Smooth muscle cell (in vitro differentiated cells): Measurements from ENCODE around the gene ZFR2. TPM values are rescaled to one million over a fixed set of nuclear protein-coding genes. Genes with fewer than 3 reads are reported as not detected.

Source experiments
- DNase-seq: peaks from one replicate; lab custom pipeline; 2025; ENCODE audit not compliant: unreplicated experiment; lab: John Stamatoyannopoulos, UW
- H2AFZ ChIP-seq: fragments of 200-600 bp; sonication (generic); 2 replicates; pipeline ENCODE4 v1.6.0; 2016; ENCODE audit warnings: antibody characterized with exemption, low read depth, mild to moderate bottlenecking
- H3F3A ChIP-seq: fragments of 200-600 bp; sonication (generic); 2 replicates; pipeline ENCODE4 v1.6.0; 2017; ENCODE audit warnings: antibody characterized with exemption, low read depth
- H3K27ac ChIP-seq: fragments of 200-600 bp; sonication (generic); 2 replicates; pipeline ENCODE4 v1.5.1; 2016; ENCODE audit warnings: low read depth, mild to moderate bottlenecking
- H3K27me3 ChIP-seq: fragments of 200-600 bp; sonication (generic); 2 replicates; pipeline ENCODE4 v1.6.1; 2016; ENCODE audit warnings: low read depth, mild to moderate bottlenecking
- H3K36me3 ChIP-seq: fragments of 200-600 bp; sonication (generic); 2 replicates; pipeline ENCODE4 v1.5.1; 2016; ENCODE audit warnings: low read depth
- H3K4me1 ChIP-seq: fragments of 200-600 bp; sonication (generic); 2 replicates; pipeline ENCODE4 v1.5.1; 2016; ENCODE audit warnings: low read depth
- H3K4me2 ChIP-seq: fragments of 200-600 bp; sonication (generic); 2 replicates; pipeline ENCODE4 v1.6.0; 2016; ENCODE audit warnings: mild to moderate bottlenecking
- H3K4me3 ChIP-seq: fragments of 200-600 bp; sonication (generic); 2 replicates; pipeline ENCODE4 v1.5.1; 2016; ENCODE audit warnings: mild to moderate bottlenecking
- H3K79me2 ChIP-seq: fragments of 200-600 bp; sonication (generic); 2 replicates; pipeline ENCODE4 v1.6.0; 2016; ENCODE audit warnings: low read depth, mild to moderate bottlenecking
- H3K9ac ChIP-seq: fragments of 200-600 bp; sonication (generic); 2 replicates; pipeline ENCODE4 v1.6.0; 2016; ENCODE audit warnings: low read depth
- H3K9me3 ChIP-seq: fragments of 200-600 bp; sonication (generic); replicated peaks from 2 replicates; pipeline ENCODE4 v1.5.1; 2016; ENCODE audit warnings: low read depth
- H4K20me1 ChIP-seq: fragments of 200-600 bp; sonication (generic); 2 replicates; pipeline ENCODE4 v1.6.0; 2016; ENCODE audit warnings: low read depth
- WGBS: methylation state at CpG from one replicate; pipeline ENCODE4 v1.1.7; 2016; ENCODE audit warnings: low lambda C conversion rate; 5-methylcytosine and 5-hydroxymethylcytosine counted together
- polyA plus RNA-seq: library from polyadenylated mRNA; unstranded; fragments of >200 nt; fragmentation: Nextera tagmentation; extraction: Ambion mirVana; gene quantifications from 2 replicates; pipeline ENCODE4 v1.2.1, GENCODE V29; 2016
- total RNA-seq: library from RNA; depleted of rRNA; stranded (reverse); fragments of >200 nt; gene quantifications from 2 replicates; pipeline ENCODE4 v1.2.3, GENCODE V29; 2014
- TF ChIP-seq, protein P1 (sequence below): fragments of 200-600 bp; sonication (generic); IDR thresholded peaks from 2 replicates; pipeline ENCODE4 v1.5.1; 2017; ENCODE audit warnings: borderline replicate concordance, mild to moderate bottlenecking, antibody characterized with exemption; ENCODE audit not compliant: insufficient read depth, poor library complexity, severe bottlenecking

The ZFR2 gene
- total and polyA plus RNA-seq, 2 experiments from 2014 or later, result 0.54 to 1.8 TPM

DNA sequence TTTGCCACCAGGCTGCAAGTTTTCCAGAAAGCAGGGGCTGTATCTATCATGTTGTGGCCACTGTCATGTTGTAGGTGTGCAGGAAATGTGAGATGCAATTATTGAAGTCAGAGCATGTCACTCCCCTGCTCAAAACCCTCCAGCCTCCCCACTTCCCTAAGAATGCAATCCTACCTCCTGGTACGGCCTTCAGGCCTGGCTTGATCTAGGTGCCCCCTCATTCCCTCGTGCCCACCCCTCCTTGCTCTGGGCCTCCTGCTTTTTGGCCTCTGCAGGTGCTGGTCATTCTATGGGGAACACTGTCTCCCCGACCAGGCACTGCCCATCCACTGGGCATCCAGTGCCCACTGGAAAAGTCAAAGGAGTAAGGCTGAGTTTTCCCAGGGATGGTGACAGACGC is 54.2 kb downstream of the ZFR2 start:
- Histone ChIP-seq H3K36me3 (no peaks in the 10 kb centered on the region), H3K9me3 (no peaks in the 10 kb centered on the region), H2AFZ (no peak overlapping the region), H3K9ac (no peak overlapping the region), H3K27me3 (no peaks in the 10 kb centered on the region), H3K79me2 (no peaks in the 10 kb centered on the region), H3K4me1 (no peaks in the 10 kb centered on the region), H3K27ac (no peak overlapping the region), H3K4me2 (no peak overlapping the region), H4K20me1 (no peaks in the 10 kb centered on the region), H3K4me3 (no peak overlapping the region), H3F3A (no peaks in the 10 kb centered on the region)
- 95% methylated on average over 4 of the region's 4 CpGs for WGBS
- no peak for DNase-seq
- TF ChIP-seq, protein P1, sequence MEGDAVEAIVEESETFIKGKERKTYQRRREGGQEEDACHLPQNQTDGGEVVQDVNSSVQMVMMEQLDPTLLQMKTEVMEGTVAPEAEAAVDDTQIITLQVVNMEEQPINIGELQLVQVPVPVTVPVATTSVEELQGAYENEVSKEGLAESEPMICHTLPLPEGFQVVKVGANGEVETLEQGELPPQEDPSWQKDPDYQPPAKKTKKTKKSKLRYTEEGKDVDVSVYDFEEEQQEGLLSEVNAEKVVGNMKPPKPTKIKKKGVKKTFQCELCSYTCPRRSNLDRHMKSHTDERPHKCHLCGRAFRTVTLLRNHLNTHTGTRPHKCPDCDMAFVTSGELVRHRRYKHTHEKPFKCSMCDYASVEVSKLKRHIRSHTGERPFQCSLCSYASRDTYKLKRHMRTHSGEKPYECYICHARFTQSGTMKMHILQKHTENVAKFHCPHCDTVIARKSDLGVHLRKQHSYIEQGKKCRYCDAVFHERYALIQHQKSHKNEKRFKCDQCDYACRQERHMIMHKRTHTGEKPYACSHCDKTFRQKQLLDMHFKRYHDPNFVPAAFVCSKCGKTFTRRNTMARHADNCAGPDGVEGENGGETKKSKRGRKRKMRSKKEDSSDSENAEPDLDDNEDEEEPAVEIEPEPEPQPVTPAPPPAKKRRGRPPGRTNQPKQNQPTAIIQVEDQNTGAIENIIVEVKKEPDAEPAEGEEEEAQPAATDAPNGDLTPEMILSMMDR, result no peak

DNA sequence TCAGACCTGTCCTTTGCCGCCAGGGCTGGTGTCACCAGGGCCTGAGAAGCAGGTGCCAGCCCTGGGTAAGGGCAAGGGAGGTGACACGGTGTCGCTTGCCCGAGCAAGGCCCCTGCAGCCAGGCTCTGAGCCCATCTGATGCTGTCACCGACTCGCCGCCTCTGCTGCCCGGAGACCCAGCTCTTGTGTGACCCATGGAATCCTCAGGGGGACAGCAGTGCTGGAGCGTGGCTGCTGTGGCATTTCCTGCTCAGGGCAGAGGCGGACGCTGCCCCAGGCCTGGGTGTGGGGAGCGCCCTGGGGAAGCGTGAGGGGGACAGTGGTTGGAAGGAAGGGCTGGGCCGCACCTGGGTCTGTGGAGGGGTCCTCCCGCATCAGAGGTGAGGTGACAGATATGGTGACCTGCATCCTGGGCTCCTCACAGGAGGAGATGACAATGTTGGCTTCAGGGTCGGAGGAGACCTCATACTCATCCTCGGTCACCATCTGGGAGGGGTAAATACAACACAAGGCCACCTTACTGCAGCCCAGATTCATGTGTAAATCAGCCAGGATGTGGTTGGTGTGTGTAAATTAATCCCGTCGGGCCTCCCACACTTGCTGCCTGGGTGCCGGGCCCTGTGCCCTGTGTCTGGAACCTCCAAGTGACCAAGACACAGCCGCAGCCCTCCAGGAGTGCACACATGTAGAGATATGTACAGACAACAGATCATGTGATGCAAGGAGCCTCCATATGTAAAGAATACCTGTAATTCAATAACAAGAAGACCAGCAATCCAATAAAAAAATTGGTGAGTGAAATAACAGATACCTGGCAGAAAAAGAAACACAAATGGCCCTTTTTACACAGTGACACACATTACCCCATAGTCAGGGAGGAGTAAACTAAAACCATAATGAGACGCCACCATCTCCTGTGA is 55.1 kb downstream of the ZFR2 start:
- no peaks in the 10 kb centered on the region for H3K27me3 ChIP-seq
- no peak overlapping the region for H3K9ac ChIP-seq
- H3K4me1 ChIP-seq, result no peaks in the 10 kb centered on the region
- H3K4me2 ChIP-seq, result no peak overlapping the region
- DNase-seq, result no peak
- no peak overlapping the region for H2AFZ ChIP-seq
- TF ChIP-seq, protein P1, result no peak
- WGBS, result 88% methylated on average over 20 of the region's 22 CpGs
- H3K27ac ChIP-seq, result no peak overlapping the region
- no peaks in the 10 kb centered on the region for H3F3A ChIP-seq
- no peaks in the 10 kb centered on the region for H4K20me1 ChIP-seq
- H3K36me3 ChIP-seq, result no peaks in the 10 kb centered on the region
- no peaks in the 10 kb centered on the region for H3K79me2 ChIP-seq
- no peak overlapping the region for H3K4me3 ChIP-seq
- H3K9me3 ChIP-seq, result no peaks in the 10 kb centered on the region

DNA sequence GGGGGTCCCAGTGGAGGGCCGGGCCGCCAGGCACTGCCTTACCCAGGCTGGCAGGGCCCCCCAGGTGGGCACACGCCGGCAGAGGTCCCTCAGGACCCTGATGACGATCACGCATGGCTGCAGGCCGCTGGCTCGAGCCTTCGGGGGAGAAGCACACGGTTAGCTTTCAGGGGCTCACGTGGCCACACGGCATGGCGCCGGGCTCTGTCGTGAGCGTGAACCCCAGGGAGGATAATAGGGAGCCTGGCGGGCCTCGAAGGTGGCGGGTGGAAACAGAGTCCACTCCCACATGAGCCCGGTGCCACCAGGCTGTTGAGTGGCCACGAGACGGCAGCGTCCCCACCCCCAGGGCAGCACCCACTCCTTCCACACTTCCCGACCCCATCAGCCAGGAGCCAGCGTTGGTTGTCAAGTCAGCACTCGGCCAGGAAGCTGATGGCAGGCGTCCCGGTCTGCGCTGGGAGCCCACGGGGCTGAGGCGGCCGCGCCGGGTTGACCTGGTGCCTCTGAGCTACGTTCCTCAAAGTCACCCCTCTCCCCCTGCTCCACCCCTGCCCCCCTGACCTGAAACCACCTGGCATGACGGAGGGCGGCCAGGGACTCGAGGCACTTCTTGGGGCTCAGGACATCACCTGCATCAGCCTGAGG is 58.0 kb downstream of the ZFR2 start:
- no peaks in the 10 kb centered on the region for H4K20me1 ChIP-seq
- H3K9ac ChIP-seq, result no peak overlapping the region
- H3F3A ChIP-seq, result no peaks in the 10 kb centered on the region
- no peaks in the 10 kb centered on the region for H3K79me2 ChIP-seq
- H3K4me2 ChIP-seq, result no peak overlapping the region
- no peak overlapping the region for H3K4me3 ChIP-seq
- H3K4me1 ChIP-seq, result no peaks in the 10 kb centered on the region
- 94% methylated on average over 38 of the region's 38 CpGs for WGBS
- H3K27ac ChIP-seq, result no peak overlapping the region
- no peaks in the 10 kb centered on the region for H3K36me3 ChIP-seq
- no peaks in the 10 kb centered on the region for H3K9me3 ChIP-seq
- TF ChIP-seq, protein P1, result no peak
- no peak for DNase-seq
- H2AFZ ChIP-seq, result no peak overlapping the region
- no peaks in the 10 kb centered on the region for H3K27me3 ChIP-seq
